Measurements from ENCODE around the gene SARDH.
"Not testable (repeated sequence)": the region's sequence is repeated elsewhere in the genome, so short reads cannot be mapped to it uniquely, and the experiment has no call there.

The SARDH gene

GRCh38 chr9:133747309-133747708 is 9.2 kb upstream of the SARDH start:
- no peak overlapping the region for H3K23ac ChIP-seq (ENCODE audit: low read length)
- H3K27ac ChIP-seq (ENCODE audit: low read depth, low read length) = no peak overlapping the region
- H3K4ac ChIP-seq (ENCODE audit: low read depth, low read length) = no peak overlapping the region
- no peak overlapping the region for H3K18ac ChIP-seq (ENCODE audit: low read length)
- H3K79me2 ChIP-seq (ENCODE audit: control insufficient read depth, insufficient read depth, low read length, poor library complexity) = no peaks in the 10 kb centered on the region
- H3K9me3 ChIP-seq (ENCODE audit: insufficient read depth, low read depth, low read length) = peaks cover 11% of the 10 kb centered on the region
- H3K4me1 ChIP-seq (ENCODE audit: control insufficient read depth in 1 of 2, insufficient read depth in 2 of 2, low read length in 2 of 2) = no peaks in the 10 kb centered on the region
- no peak overlapping the region for H4K91ac ChIP-seq (ENCODE audit: low read depth, low read length)
- H3K36me3 ChIP-seq (ENCODE audit: control insufficient read depth in 1 of 2, insufficient read depth in 2 of 2, low read length in 2 of 2) = no peaks in the 10 kb centered on the region
- no peak overlapping the region for H2BK120ac ChIP-seq (ENCODE audit: insufficient read depth, low read length, poor library complexity)
- H3K14ac ChIP-seq (ENCODE audit: low read length) = no peak overlapping the region
- H3K79me1 ChIP-seq (ENCODE audit: low read length) = no peaks in the 10 kb centered on the region
- no peaks in the 10 kb centered on the region for H3K27me3 ChIP-seq (ENCODE audit: insufficient read depth, low read length)
- H2AFZ ChIP-seq (ENCODE audit: insufficient read depth, low read length, poor library complexity) = no peak overlapping the region
- H2BK5ac ChIP-seq (ENCODE audit: low read depth, low read length, poor library complexity) = no peak overlapping the region
- H4K8ac ChIP-seq (ENCODE audit: low read depth, low read length) = no peak overlapping the region
- no peak overlapping the region for H2BK12ac ChIP-seq (ENCODE audit: low read length)
- H3K4me3 ChIP-seq (ENCODE audit: low read depth, low read length) = no peak overlapping the region
- no peak overlapping the region for H3K4me2 ChIP-seq (ENCODE audit: low read length)
- H3K9ac ChIP-seq (ENCODE audit: low read length) = no peak overlapping the region
- no peak for DNase-seq
- H2AK5ac ChIP-seq (ENCODE audit: low read length) = no peak overlapping the region
- H4K12ac ChIP-seq (ENCODE audit: low read depth, low read length) = no peak overlapping the region

GRCh38 chr9:133744528-133744927 is 6.4 kb upstream of the SARDH start:
- not testable (repeated sequence) for H4K91ac ChIP-seq (ENCODE audit: low read depth, low read length); H3K23ac ChIP-seq (ENCODE audit: low read length)
- no CpG with 5 or more reads among the region's 31 CpGs for WGBS (ENCODE audit: extremely low coverage, insufficient coverage, insufficient read length)

GRCh38 chr9:133742849-133743444 is 4.8 kb upstream of the SARDH start:
- no peaks in the 10 kb centered on the region for H3K79me1 ChIP-seq (ENCODE audit: low read length)
- no peak overlapping the region for H3K23ac ChIP-seq (ENCODE audit: low read length)
- no peak overlapping the region for H4K8ac ChIP-seq (ENCODE audit: low read depth, low read length)
- peak; percentile 60 to 85 for DNase-seq
- no peak overlapping the region for H3K27ac ChIP-seq (ENCODE audit: low read depth, low read length)
- H2BK12ac ChIP-seq (ENCODE audit: low read length) = no peak overlapping the region
- no CpG with 5 or more reads among the region's 8 CpGs for WGBS (ENCODE audit: extremely low coverage, insufficient coverage, insufficient read length)
- no peaks in the 10 kb centered on the region for H3K9me3 ChIP-seq (ENCODE audit: insufficient read depth, low read depth, low read length)
- no peak overlapping the region for H3K18ac ChIP-seq (ENCODE audit: low read length)
- no peak overlapping the region for H3K9ac ChIP-seq (ENCODE audit: low read length)
- H2AFZ ChIP-seq (ENCODE audit: insufficient read depth, low read length, poor library complexity) = no peak overlapping the region
- H4K91ac ChIP-seq (ENCODE audit: low read depth, low read length) = no peak overlapping the region
- no peak overlapping the region for H2AK5ac ChIP-seq (ENCODE audit: low read length)
- H3K36me3 ChIP-seq (ENCODE audit: control insufficient read depth in 1 of 2, insufficient read depth in 2 of 2, low read length in 2 of 2) = no peaks in the 10 kb centered on the region
- no peak overlapping the region for H3K4ac ChIP-seq (ENCODE audit: low read depth, low read length)
- no peaks in the 10 kb centered on the region for H3K79me2 ChIP-seq (ENCODE audit: control insufficient read depth, insufficient read depth, low read length, poor library complexity)
- no peak overlapping the region for H2BK5ac ChIP-seq (ENCODE audit: low read depth, low read length, poor library complexity)
- no peak overlapping the region for H3K4me3 ChIP-seq (ENCODE audit: low read depth, low read length)
- H2BK120ac ChIP-seq (ENCODE audit: insufficient read depth, low read length, poor library complexity) = no peak overlapping the region
- H3K14ac ChIP-seq (ENCODE audit: low read length) = no peak overlapping the region
- no peak overlapping the region for H4K12ac ChIP-seq (ENCODE audit: low read depth, low read length)
- no peaks in the 10 kb centered on the region for H3K27me3 ChIP-seq (ENCODE audit: insufficient read depth, low read length)
- H3K4me2 ChIP-seq (ENCODE audit: low read length) = no peak overlapping the region
- peaks cover 0 to 8% of the 10 kb centered on the region in 2 experiments for H3K4me1 ChIP-seq (ENCODE audit: control insufficient read depth in 1 of 2, insufficient read depth in 2 of 2, low read length in 2 of 2)

More at GRCh38 chr9:133744528-133744927, 6.4 kb upstream of the SARDH start:
- not testable (repeated sequence) for H3K18ac ChIP-seq (ENCODE audit: low read length); H2AFZ ChIP-seq (ENCODE audit: insufficient read depth, low read length, poor library complexity); H3K4me2 ChIP-seq (ENCODE audit: low read length); H3K4me1 ChIP-seq (ENCODE audit: control insufficient read depth in 1 of 2, insufficient read depth in 2 of 2, low read length in 2 of 2); H3K4me3 ChIP-seq (ENCODE audit: low read depth, low read length); H3K27me3 ChIP-seq (ENCODE audit: insufficient read depth, low read length); H3K79me2 ChIP-seq (ENCODE audit: control insufficient read depth, insufficient read depth, low read length, poor library complexity); H4K12ac ChIP-seq (ENCODE audit: low read depth, low read length); H2BK5ac ChIP-seq (ENCODE audit: low read depth, low read length, poor library complexity); H3K9ac ChIP-seq (ENCODE audit: low read length); H3K9me3 ChIP-seq (ENCODE audit: insufficient read depth, low read depth, low read length); H2BK120ac ChIP-seq (ENCODE audit: insufficient read depth, low read length, poor library complexity); DNase-seq; H4K8ac ChIP-seq (ENCODE audit: low read depth, low read length); H3K79me1 ChIP-seq (ENCODE audit: low read length); H3K36me3 ChIP-seq (ENCODE audit: control insufficient read depth in 1 of 2, insufficient read depth in 2 of 2, low read length in 2 of 2); H2BK12ac ChIP-seq (ENCODE audit: low read length); H3K14ac ChIP-seq (ENCODE audit: low read length); H2AK5ac ChIP-seq (ENCODE audit: low read length); H3K27ac ChIP-seq (ENCODE audit: low read depth, low read length); H3K4ac ChIP-seq (ENCODE audit: low read depth, low read length)

- Histone ChIP-seq H3K36me3 (ENCODE audit: control insufficient read depth in 1 of 2, insufficient read depth in 2 of 2, low read length in 2 of 2) (no peaks in the 10 kb centered on the region), H2BK120ac (ENCODE audit: insufficient read depth, low read length, poor library complexity) (no peak overlapping the region), H3K14ac (ENCODE audit: low read length) (no peak overlapping the region), H4K12ac (ENCODE audit: low read depth, low read length) (no peak overlapping the region), H3K18ac (ENCODE audit: low read length) (no peak overlapping the region), H4K91ac (ENCODE audit: low read depth, low read length) (no peak overlapping the region), H3K23ac (ENCODE audit: low read length) (no peak overlapping the region), H4K8ac (ENCODE audit: low read depth, low read length) (no peak overlapping the region), H3K4me1 (ENCODE audit: control insufficient read depth in 1 of 2, insufficient read depth in 2 of 2, low read length in 2 of 2) (peaks cover 2 to 9% of the 10 kb centered on the region in 2 experiments), H3K27me3 (ENCODE audit: insufficient read depth, low read length) (no peaks in the 10 kb centered on the region), H3K79me1 (ENCODE audit: low read length) (no peaks in the 10 kb centered on the region), H3K9ac (ENCODE audit: low read length) (no peak overlapping the region), H2AFZ (ENCODE audit: insufficient read depth, low read length, poor library complexity) (no peak overlapping the region), H2BK5ac (ENCODE audit: low read depth, low read length, poor library complexity) (no peak overlapping the region), H3K4ac (ENCODE audit: low read depth, low read length) (no peak overlapping the region), H2AK5ac (ENCODE audit: low read length) (no peak overlapping the region), H3K27ac (ENCODE audit: low read depth, low read length) (no peak overlapping the region), H3K9me3 (ENCODE audit: insufficient read depth, low read depth, low read length) (no peaks in the 10 kb centered on the region), H2BK12ac (ENCODE audit: low read length) (no peak overlapping the region), H3K4me3 (ENCODE audit: low read depth, low read length) (no peak overlapping the region), H3K4me2 (ENCODE audit: low read length) (no peak overlapping the region), H3K79me2 (ENCODE audit: control insufficient read depth, insufficient read depth, low read length, poor library complexity) (no peaks in the 10 kb centered on the region)
- no peak for DNase-seq
- WGBS (ENCODE audit: extremely low coverage, insufficient coverage, insufficient read length) = no CpG with 5 or more reads among the region's 7 CpGs
These were observed 4.1 kb upstream of the SARDH start for GRCh38 chr9:133742251-133742650.
